Liver (tissue), 9 donors: Measurements from ENCODE around the gene NMD3. TPM values are rescaled to one million over a fixed set of nuclear protein-coding genes. Genes with fewer than 3 reads are reported as not detected.

ENCODE experiments used
- DNase-seq: peaks from one replicate; pipeline ENCODE4 v3.0.0-alpha.2; 2017; ENCODE audit warnings: low spot score
- H3K27ac ChIP-seq, 2 donors: one replicate each; pipeline ENCODE4 v1.7.0; 2013; ENCODE audit warnings: inconsistent platforms in 2 of 2, low read length in 2 of 2, control low read depth in 1 of 2, low read depth in 1 of 2, mild to moderate bottlenecking in 1 of 2
- H3K27me3 ChIP-seq, 4 donors: one replicate each; pipeline versions ENCODE4 v1.6.1 to v1.7.0; 2013; ENCODE audit warnings: low read length in 3 of 4, inconsistent platforms in 1 of 4, mild to moderate bottlenecking in 1 of 4, moderate library complexity in 1 of 4; ENCODE audit not compliant: control insufficient read depth in 4 of 4, insufficient read depth in 4 of 4
- H3K36me3 ChIP-seq, 4 donors: one replicate each; pipeline versions ENCODE4 v1.6.1 to v1.7.0; 2013; ENCODE audit warnings: low read length in 3 of 4, mild to moderate bottlenecking in 3 of 4, low read depth in 1 of 4, moderate library complexity in 1 of 4; ENCODE audit not compliant: control insufficient read depth in 4 of 4, insufficient read depth in 3 of 4
- H3K4me1 ChIP-seq, 4 donors: one replicate each; pipeline versions ENCODE4 v1.6.1 to v1.7.0; 2013; ENCODE audit warnings: low read length in 3 of 4, mild to moderate bottlenecking in 3 of 4, moderate library complexity in 1 of 4; ENCODE audit not compliant: control insufficient read depth in 4 of 4, insufficient read depth in 4 of 4
- H3K4me3 ChIP-seq, 3 donors: one replicate each; pipeline versions ENCODE4 v1.6.1 to v1.7.0; 2013; ENCODE audit warnings: low read length in 3 of 3, control low read depth in 1 of 3, low read depth in 1 of 3, mild to moderate bottlenecking in 1 of 3
- H3K9ac ChIP-seq, 2 donors: one replicate each; pipeline ENCODE4 v1.7.0; 2013; ENCODE audit warnings: low read length in 2 of 2, mild to moderate bottlenecking in 2 of 2, moderate library complexity in 2 of 2, control low read depth in 1 of 2, low read depth in 1 of 2
- H3K9me3 ChIP-seq, 4 donors: one replicate each; pipeline versions ENCODE4 v1.6.1 to v1.7.0; 2013; ENCODE audit warnings: low read length in 3 of 4; ENCODE audit not compliant: control insufficient read depth in 4 of 4
- EGR1 ChIP-seq, 2 donors: IDR thresholded peaks; 2 replicates each; pipeline ENCODE4 v1.6.1; 2016 to 2018; ENCODE audit warnings: antibody characterized with exemption in 2 of 2, low read depth in 2 of 2
- FOXA1 ChIP-seq: IDR thresholded peaks from 2 replicates; pipeline ENCODE4 v1.6.1; 2016; ENCODE audit warnings: antibody characterized with exemption
- FOXA2 ChIP-seq: IDR thresholded peaks from 2 replicates; pipeline ENCODE4 v1.6.1; 2016; ENCODE audit warnings: antibody characterized with exemption
- GABPA ChIP-seq, 2 donors: IDR thresholded peaks in 1 of 2; conservative IDR thresholded peaks in 1 of 2; 2 replicates each; pipeline ENCODE4 v1.6.1; 2016; ENCODE audit warnings: antibody characterized with exemption in 2 of 2, mild to moderate bottlenecking in 1 of 2, moderate library complexity in 1 of 2
- HNF4A ChIP-seq, 2 donors: conservative IDR thresholded peaks; 2 replicates each; pipeline ENCODE4 v1.6.1; 2016; ENCODE audit warnings: antibody characterized with exemption in 2 of 2, mild to moderate bottlenecking in 2 of 2
- HNF4G ChIP-seq: IDR thresholded peaks from 2 replicates; pipeline ENCODE4 v1.6.1; 2016; ENCODE audit warnings: antibody characterized with exemption
- JUND ChIP-seq, 2 donors: IDR thresholded peaks; 2 replicates each; pipeline ENCODE4 v1.6.1; 2016; ENCODE audit warnings: antibody characterized with exemption in 2 of 2
- NR2F2 ChIP-seq: IDR thresholded peaks from 2 replicates; pipeline ENCODE4 v1.6.1; 2016; ENCODE audit warnings: antibody characterized with exemption
- RAD21 ChIP-seq, 2 donors: IDR thresholded peaks; 2 replicates each; pipeline ENCODE4 v1.6.1; 2016; ENCODE audit warnings: antibody characterized with exemption in 2 of 2, mild to moderate bottlenecking in 2 of 2
- RXRA ChIP-seq, 2 donors: IDR thresholded peaks; 2 replicates each; pipeline ENCODE4 v1.6.1; 2017 to 2018; ENCODE audit warnings: antibody characterized with exemption in 2 of 2, mild to moderate bottlenecking in 1 of 2
- SP1 ChIP-seq: IDR thresholded peaks from 2 replicates; pipeline ENCODE4 v1.6.1; 2018; ENCODE audit warnings: antibody characterized with exemption, mild to moderate bottlenecking
- TAF1 ChIP-seq: conservative IDR thresholded peaks from 2 replicates; pipeline ENCODE4 v1.6.1; 2016; ENCODE audit warnings: antibody characterized with exemption, mild to moderate bottlenecking
- YY1 ChIP-seq: IDR thresholded peaks from 2 replicates; pipeline ENCODE4 v1.6.1; 2016; ENCODE audit warnings: antibody characterized with exemption, mild to moderate bottlenecking
- whole genome bisulfite sequencing: extraction: QIAGEN DNeasy Blood & Tissue Kit; methylation state at CpG from one replicate; pipeline ENCODE4 v1.1.7; 2013; 5-methylcytosine and 5-hydroxymethylcytosine counted together
- polyA plus RNA-seq, 2 donors: library from polyadenylated mRNA; stranded (reverse) in 1 of 2; unstranded in 1 of 2; fragments of 200-250 nt in 1 of 2; fragments of >200 nt in 1 of 2; fragmentation: Nextera tagmentation in 1 of 2; extraction: Ambion mirVana in 1 of 2; gene quantifications; one replicate each; pipeline versions ENCODE4 v1.2.1 to v1.2.3, GENCODE V29; 2013 to 2015
- total RNA-seq, 2 donors: library from RNA; depleted of rRNA; stranded (reverse); fragments of >200 nt; gene quantifications; one replicate each; pipeline ENCODE4 v1.2.3, GENCODE V29; 2014
- TF ChIP-seq, protein P1 (sequence below): fragments of 150-350 bp; IDR thresholded peaks from 2 replicates; pipeline ENCODE4 v1.5.1; 2017; ENCODE audit warnings: improper control_type of control experiment, low read depth, low read length; ENCODE audit not compliant: missing input control
- TF ChIP-seq, protein P2 (sequence below): IDR thresholded peaks from 2 replicates; pipeline ENCODE4 v1.6.1; 2016; ENCODE audit warnings: antibody characterized with exemption
- TF ChIP-seq, protein P3 (sequence below): IDR thresholded peaks from 2 replicates; pipeline ENCODE4 v1.6.1; 2016; ENCODE audit warnings: antibody characterized with exemption, mild to moderate bottlenecking
- TF ChIP-seq, protein P4 (sequence below): IDR thresholded peaks from 2 replicates; pipeline ENCODE4 v1.6.1; 2016; ENCODE audit warnings: antibody characterized with exemption
- TF ChIP-seq, protein P5 (sequence below): IDR thresholded peaks from 2 replicates; pipeline ENCODE4 v1.6.1; 2016; ENCODE audit warnings: antibody characterized with exemption
- donor health status: healthy.
- donor health status: healthy.
- donor health status: healthy.
- donor health status: healthy.
- donor health status: healthy.

Gene NMD3
- total and polyA plus RNA-seq, 4 donors: 19.9 to 58.7 (median 36.6) TPM

DNA sequence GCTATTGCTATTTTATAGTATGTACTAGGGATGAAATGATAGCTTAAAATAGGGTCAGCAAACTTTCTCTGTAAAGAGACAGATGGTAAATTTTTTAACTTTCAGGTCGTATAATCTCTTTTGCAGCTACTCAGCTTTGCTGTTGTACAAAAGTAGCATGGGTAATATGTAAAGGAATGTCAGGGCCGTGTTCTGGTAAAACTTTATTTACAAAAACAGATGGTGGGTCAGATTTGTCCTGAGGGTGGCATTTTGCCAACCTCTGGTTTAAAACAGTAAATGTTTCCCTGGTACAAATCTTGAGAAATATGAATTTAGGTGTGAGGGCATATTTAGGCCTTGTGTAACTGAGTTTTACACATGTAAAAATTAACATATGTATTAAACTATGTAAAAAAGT lies 18.6 kb downstream of the NMD3 start:
- no peak for DNase-seq
- TF ChIP-seq, protein P1, sequence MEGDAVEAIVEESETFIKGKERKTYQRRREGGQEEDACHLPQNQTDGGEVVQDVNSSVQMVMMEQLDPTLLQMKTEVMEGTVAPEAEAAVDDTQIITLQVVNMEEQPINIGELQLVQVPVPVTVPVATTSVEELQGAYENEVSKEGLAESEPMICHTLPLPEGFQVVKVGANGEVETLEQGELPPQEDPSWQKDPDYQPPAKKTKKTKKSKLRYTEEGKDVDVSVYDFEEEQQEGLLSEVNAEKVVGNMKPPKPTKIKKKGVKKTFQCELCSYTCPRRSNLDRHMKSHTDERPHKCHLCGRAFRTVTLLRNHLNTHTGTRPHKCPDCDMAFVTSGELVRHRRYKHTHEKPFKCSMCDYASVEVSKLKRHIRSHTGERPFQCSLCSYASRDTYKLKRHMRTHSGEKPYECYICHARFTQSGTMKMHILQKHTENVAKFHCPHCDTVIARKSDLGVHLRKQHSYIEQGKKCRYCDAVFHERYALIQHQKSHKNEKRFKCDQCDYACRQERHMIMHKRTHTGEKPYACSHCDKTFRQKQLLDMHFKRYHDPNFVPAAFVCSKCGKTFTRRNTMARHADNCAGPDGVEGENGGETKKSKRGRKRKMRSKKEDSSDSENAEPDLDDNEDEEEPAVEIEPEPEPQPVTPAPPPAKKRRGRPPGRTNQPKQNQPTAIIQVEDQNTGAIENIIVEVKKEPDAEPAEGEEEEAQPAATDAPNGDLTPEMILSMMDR: no peak
- WGBS: 66% methylated on average over 2 of the region's 2 CpGs
- Histone ChIP-seq H3K27ac (no peak overlapping the region), H3K27me3 (no peaks in the 10 kb centered on the region), H3K4me3 (no peak overlapping the region), H3K36me3 (peaks cover 1 to 58% (median 42%) of the 10 kb centered on the region in 4 donors), H3K9me3 (no peaks in the 10 kb centered on the region), H3K9ac (no peak overlapping the region), H3K4me1 (peaks cover 0 to 4% (median 0%) of the 10 kb centered on the region in 4 donors)

DNA sequence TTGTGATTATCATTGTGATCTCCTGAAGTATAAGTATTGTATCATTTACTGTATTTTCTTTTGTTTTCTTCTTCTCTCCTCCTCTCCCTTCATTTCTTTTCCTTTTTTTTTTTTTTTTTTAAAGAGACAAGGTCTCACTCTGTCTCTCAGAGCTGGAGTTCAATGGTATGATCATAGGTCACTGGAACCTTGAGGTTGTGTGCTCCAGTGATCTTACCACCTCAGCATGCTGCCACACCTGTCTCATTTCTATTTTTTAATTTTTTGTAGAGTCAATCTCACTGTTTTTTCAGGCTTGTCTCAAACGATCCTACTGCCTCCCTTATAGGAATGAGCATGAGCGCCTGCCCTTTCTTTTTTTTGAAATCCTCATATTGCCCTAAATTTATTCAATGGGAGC lies 23.4 kb downstream of the NMD3 start:
- 93% methylated on average over 2 of the region's 2 CpGs for WGBS

More for the DNA sequence above, 23.4 kb downstream of the NMD3 start:
- peaks cover 6 to 60% (median 47%) of the 10 kb centered on the region in 4 donors for H3K36me3 ChIP-seq
- peaks cover 2 to 9% (median 4%) of the 10 kb centered on the region in 4 donors for H3K4me1 ChIP-seq
- no peak for DNase-seq
- no peaks in the 10 kb centered on the region for H3K9me3 ChIP-seq
- no peaks in the 10 kb centered on the region for H3K27me3 ChIP-seq
- no peak for TF ChIP-seq JUND (IDR thresholded peaks at IDR 0.05)
- TF ChIP-seq GABPA (IDR thresholded peaks at IDR 0.05 in 1 of 2, conservative IDR thresholded peaks at IDR 0.05 in 1 of 2): no peak
- TF ChIP-seq RXRA (IDR thresholded peaks at IDR 0.05): no peak
- TF ChIP-seq, protein P2, sequence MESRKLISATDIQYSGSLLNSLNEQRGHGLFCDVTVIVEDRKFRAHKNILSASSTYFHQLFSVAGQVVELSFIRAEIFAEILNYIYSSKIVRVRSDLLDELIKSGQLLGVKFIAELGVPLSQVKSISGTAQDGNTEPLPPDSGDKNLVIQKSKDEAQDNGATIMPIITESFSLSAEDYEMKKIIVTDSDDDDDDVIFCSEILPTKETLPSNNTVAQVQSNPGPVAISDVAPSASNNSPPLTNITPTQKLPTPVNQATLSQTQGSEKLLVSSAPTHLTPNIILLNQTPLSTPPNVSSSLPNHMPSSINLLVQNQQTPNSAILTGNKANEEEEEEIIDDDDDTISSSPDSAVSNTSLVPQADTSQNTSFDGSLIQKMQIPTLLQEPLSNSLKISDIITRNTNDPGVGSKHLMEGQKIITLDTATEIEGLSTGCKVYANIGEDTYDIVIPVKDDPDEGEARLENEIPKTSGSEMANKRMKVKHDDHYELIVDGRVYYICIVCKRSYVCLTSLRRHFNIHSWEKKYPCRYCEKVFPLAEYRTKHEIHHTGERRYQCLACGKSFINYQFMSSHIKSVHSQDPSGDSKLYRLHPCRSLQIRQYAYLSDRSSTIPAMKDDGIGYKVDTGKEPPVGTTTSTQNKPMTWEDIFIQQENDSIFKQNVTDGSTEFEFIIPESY: no peak
- TF ChIP-seq NR2F2: no peak
- no peak for TF ChIP-seq EGR1 (IDR thresholded peaks at IDR 0.05; ENCODE audit: low read depth in 2 of 2)
- no peak for TF ChIP-seq HNF4A (conservative IDR thresholded peaks at IDR 0.05)
- TF ChIP-seq TAF1: no peak
- TF ChIP-seq RAD21 (IDR thresholded peaks at IDR 0.05): no peak
- TF ChIP-seq, protein P3, sequence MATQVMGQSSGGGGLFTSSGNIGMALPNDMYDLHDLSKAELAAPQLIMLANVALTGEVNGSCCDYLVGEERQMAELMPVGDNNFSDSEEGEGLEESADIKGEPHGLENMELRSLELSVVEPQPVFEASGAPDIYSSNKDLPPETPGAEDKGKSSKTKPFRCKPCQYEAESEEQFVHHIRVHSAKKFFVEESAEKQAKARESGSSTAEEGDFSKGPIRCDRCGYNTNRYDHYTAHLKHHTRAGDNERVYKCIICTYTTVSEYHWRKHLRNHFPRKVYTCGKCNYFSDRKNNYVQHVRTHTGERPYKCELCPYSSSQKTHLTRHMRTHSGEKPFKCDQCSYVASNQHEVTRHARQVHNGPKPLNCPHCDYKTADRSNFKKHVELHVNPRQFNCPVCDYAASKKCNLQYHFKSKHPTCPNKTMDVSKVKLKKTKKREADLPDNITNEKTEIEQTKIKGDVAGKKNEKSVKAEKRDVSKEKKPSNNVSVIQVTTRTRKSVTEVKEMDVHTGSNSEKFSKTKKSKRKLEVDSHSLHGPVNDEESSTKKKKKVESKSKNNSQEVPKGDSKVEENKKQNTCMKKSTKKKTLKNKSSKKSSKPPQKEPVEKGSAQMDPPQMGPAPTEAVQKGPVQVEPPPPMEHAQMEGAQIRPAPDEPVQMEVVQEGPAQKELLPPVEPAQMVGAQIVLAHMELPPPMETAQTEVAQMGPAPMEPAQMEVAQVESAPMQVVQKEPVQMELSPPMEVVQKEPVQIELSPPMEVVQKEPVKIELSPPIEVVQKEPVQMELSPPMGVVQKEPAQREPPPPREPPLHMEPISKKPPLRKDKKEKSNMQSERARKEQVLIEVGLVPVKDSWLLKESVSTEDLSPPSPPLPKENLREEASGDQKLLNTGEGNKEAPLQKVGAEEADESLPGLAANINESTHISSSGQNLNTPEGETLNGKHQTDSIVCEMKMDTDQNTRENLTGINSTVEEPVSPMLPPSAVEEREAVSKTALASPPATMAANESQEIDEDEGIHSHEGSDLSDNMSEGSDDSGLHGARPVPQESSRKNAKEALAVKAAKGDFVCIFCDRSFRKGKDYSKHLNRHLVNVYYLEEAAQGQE: no peak
- TF ChIP-seq, protein P1: no peak
- no peak for TF ChIP-seq HNF4G
- no peak for TF ChIP-seq FOXA1
- TF ChIP-seq, protein P4, sequence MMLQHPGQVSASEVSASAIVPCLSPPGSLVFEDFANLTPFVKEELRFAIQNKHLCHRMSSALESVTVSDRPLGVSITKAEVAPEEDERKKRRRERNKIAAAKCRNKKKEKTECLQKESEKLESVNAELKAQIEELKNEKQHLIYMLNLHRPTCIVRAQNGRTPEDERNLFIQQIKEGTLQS: no peak
- TF ChIP-seq SP1: no peak
- no peak for TF ChIP-seq YY1
- no peak for TF ChIP-seq FOXA2
- TF ChIP-seq, protein P5, sequence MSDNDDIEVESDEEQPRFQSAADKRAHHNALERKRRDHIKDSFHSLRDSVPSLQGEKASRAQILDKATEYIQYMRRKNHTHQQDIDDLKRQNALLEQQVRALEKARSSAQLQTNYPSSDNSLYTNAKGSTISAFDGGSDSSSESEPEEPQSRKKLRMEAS: no peak
- no peak overlapping the region for H3K4me3 ChIP-seq
- H3K27ac ChIP-seq: no peak overlapping the region
- H3K9ac ChIP-seq: no peak overlapping the region
